Retinal pigment epithelial cell (primary cell): ENCODE data around the gene RBMS1.

Source experiments
- DNase-seq: peaks from one replicate; pipeline ENCODE4 v3.0.0-alpha.2; 2010; ENCODE audit warnings: low read depth
- H3K4me3 ChIP-seq: 2 replicates; pipeline ENCODE4 v1.5.1; 2011; ENCODE audit warnings: mild to moderate bottlenecking, low read length, control low read depth, moderate library complexity
- TF ChIP-seq, protein P1 (sequence below): conservative IDR thresholded peaks from 2 replicates; pipeline ENCODE4 v1.5.1; 2011; ENCODE audit warnings: low read depth, low read length, control low read depth, inconsistent platforms

RBMS1 gene

DNA sequence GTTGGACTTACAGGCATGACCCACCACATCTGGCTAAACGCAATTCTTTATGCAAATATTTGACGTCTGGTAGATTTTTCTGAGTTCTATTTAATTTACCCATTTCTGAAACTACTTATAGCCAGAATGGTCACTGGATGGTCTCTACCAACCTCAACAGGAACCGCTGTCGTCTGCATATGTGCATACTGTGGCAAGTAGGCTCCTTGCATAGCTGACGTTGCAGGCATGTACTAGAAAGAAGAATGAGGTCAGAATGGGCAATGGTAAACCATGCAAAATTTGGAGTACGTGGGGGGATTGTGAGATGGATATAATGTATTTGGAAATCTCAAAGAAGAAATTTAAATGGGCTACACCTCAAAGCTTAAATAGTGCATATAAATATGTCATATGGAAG lies 216.5 kb downstream of the RBMS1 start:
- TF ChIP-seq, protein P1, sequence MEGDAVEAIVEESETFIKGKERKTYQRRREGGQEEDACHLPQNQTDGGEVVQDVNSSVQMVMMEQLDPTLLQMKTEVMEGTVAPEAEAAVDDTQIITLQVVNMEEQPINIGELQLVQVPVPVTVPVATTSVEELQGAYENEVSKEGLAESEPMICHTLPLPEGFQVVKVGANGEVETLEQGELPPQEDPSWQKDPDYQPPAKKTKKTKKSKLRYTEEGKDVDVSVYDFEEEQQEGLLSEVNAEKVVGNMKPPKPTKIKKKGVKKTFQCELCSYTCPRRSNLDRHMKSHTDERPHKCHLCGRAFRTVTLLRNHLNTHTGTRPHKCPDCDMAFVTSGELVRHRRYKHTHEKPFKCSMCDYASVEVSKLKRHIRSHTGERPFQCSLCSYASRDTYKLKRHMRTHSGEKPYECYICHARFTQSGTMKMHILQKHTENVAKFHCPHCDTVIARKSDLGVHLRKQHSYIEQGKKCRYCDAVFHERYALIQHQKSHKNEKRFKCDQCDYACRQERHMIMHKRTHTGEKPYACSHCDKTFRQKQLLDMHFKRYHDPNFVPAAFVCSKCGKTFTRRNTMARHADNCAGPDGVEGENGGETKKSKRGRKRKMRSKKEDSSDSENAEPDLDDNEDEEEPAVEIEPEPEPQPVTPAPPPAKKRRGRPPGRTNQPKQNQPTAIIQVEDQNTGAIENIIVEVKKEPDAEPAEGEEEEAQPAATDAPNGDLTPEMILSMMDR, result no peak
- no peak overlapping the region for H3K4me3 ChIP-seq
- no peak for DNase-seq

GRCh38 chr2:160275656-160276055 lies 218.0 kb downstream of the RBMS1 start:
- TF ChIP-seq, protein P1, result no peak
- no peak overlapping the region for H3K4me3 ChIP-seq
- DNase-seq, result no peak

DNA sequence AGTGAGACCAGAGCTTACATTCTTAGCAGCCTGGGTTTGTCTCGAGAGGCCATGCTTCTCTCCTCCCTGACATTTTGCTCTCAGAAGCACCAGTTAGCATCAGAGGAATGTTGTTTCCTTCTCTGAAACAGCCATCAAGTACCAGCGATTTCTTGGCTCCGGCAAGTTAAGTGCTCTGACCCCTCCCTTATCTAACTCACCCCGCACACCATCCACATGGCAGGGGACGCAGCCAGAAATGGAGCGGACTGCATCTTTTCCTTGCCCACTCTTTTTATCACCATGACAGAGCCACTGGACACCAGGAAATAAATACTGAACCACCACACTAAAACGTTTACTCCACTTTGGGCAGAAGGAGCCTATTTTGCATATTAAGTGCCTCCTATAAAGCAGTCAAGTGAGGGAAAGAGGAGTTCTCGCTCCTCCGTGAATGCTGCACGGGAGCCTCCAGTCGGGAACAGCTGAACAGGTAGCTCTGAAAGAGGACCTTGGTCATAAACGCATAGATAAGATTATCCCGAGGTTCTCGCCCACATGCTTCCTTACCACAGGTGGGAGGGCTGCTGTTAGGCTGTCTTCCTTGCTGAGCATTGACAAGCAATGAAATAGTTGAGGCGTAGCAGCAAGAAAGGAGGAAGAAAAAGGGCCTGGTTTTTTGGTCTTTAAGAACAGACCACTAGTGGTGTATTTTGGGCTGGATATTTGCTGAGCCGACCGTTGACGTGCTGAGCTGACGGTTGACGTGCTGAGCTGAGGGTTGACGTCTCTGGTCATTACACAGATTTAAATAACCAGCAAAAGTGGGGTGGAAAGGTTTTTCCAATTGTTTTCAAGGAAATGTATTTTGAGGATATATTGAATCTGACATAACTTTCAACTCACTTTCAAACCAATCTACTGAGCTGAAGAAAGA lies 222.2 kb downstream of the RBMS1 start:
- H3K4me3 ChIP-seq, result no peak overlapping the region
- TF ChIP-seq, protein P1, result no peak
- no peak for DNase-seq

DNA sequence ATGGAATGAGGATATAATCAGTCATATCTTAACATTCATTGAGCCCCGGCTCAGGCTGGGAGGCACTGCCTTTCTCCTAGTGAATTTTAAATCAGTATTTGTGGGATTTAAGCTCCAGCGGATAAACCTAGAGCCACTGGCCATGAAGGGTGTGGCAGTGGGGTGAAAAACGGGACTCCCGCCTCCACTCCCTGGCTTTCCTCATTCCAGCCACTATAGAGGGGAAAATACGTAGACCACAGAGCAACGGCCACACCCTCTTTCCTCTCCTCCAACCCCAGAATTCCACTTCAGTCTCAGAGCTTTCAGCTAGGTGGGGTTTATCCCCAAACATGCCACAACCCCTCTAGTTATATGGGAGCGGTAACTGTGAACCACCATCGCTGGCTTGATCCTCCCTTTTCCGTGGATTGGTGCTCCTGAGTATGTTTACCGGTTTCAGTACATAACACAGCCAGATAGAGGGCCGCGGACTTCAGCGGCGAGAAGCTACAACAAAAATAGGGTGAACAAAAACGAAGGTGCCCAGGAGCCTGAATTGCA lies 223.0 kb downstream of the RBMS1 start:
- H3K4me3 ChIP-seq, result peak overlapping the region; percentile 3
- TF ChIP-seq, protein P1, result peak; percentile 13
- DNase-seq, result no peak

GRCh38 chr2:160269803-160270570 lies 223.6 kb downstream of the RBMS1 start:
- H3K4me3 ChIP-seq, result peak overlapping the region; percentile 21
- TF ChIP-seq, protein P1, result peak; percentile 71
- DNase-seq, result peak; percentile 95

DNA sequence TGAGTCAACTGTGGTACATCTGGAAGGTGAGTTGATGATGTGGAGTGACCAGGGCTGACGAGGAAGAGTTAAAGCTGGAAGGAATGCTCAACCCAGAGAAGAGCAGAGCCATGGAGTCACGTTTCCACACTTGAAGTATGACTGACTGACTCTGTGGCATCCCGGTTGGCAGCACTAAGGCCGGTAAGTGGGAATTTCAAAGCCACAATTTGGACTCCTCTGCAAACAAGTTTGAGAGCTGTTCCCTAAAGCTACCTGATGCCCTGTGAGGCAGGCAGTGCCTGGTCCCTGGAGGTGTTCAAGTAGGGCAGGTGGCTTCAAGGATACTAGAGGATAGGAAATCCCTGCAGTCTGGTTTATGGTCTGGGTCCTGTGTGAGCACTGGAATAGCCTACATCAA lies 224.2 kb downstream of the RBMS1 start:
- DNase-seq, result no peak
- H3K4me3 ChIP-seq, result no peak overlapping the region
- TF ChIP-seq, protein P1, result no peak
